CD4-positive, alpha-beta memory T cell (primary cell): Measurements from ENCODE around the gene ZC3H7B. TPM values are rescaled to one million over a fixed set of nuclear protein-coding genes. Genes with fewer than 3 reads are reported as not detected.

Experiments
- CTCF ChIA-PET: fragments of 350-600 bp; sonication (Branson Sonifier 250); formaldehyde crosslinking; loops from one replicate; lab custom pipeline; 2021; ENCODE audit warnings: inconsistent platforms; ENCODE audit not compliant: partially characterized antibody; lab: Charles Lee
- POLR2A ChIA-PET: fragments of 350-600 bp; sonication (Branson Sonifier 250); formaldehyde crosslinking; loops from one replicate; lab custom pipeline; 2021; ENCODE audit not compliant: partially characterized antibody; lab: Charles Lee
- DNase-seq, 5 donors: peaks; one replicate each; pipeline versions ENCODE4 v3.0.0 to v3.0.0-alpha.2; 2020 to 2022; ENCODE audit warnings: mixed read lengths in 1 of 5
- H3K27ac ChIP-seq: one replicate; pipeline ENCODE4 v1.7.0; 2013; ENCODE audit warnings: low read depth, low read length
- H3K27me3 ChIP-seq: 2 replicates; pipeline ENCODE4 v1.7.0; 2013; ENCODE audit warnings: mild to moderate bottlenecking, low read length, moderate library complexity; ENCODE audit not compliant: insufficient read depth
- H3K36me3 ChIP-seq: 2 replicates; pipeline ENCODE4 v1.7.0; 2013; ENCODE audit warnings: mild to moderate bottlenecking, low read length, moderate library complexity; ENCODE audit not compliant: insufficient read depth
- H3K4me1 ChIP-seq: 2 replicates; pipeline ENCODE4 v1.7.0; 2013; ENCODE audit warnings: mild to moderate bottlenecking, low read length, moderate library complexity; ENCODE audit not compliant: insufficient read depth
- H3K4me3 ChIP-seq, 2 donors: one replicate each; pipeline ENCODE4 v1.7.0; 2013; ENCODE audit warnings: low read length in 2 of 2, mild to moderate bottlenecking in 1 of 2
- H3K9me3 ChIP-seq, 2 donors: one replicate each; pipeline ENCODE4 v1.7.0; 2013; ENCODE audit warnings: low read length in 2 of 2, control low read depth in 1 of 2; ENCODE audit not compliant: control insufficient read depth in 1 of 2
- H3K27ac Mint-ChIP-seq, 7 donors: one replicate each; pipeline ENCODE4 v1.8.0; 2020 to 2021; ENCODE audit warnings: mixed read lengths in 7 of 7, mild to moderate bottlenecking in 6 of 7, inconsistent platforms in 3 of 7, moderate library complexity in 3 of 7
- H3K27me3 Mint-ChIP-seq, 2 donors: one replicate each; pipeline ENCODE4 v1.8.0; 2020 to 2021; ENCODE audit warnings: mixed read lengths in 2 of 2
- H3K36me3 Mint-ChIP-seq, 2 donors: one replicate each; pipeline ENCODE4 v1.8.0; 2020 to 2021; ENCODE audit warnings: mixed read lengths in 2 of 2, inconsistent platforms in 1 of 2, mild to moderate bottlenecking in 1 of 2
- H3K4me1 Mint-ChIP-seq, 4 donors: one replicate each; pipeline ENCODE4 v1.8.0; 2020 to 2021; ENCODE audit warnings: mixed read lengths in 4 of 4, mild to moderate bottlenecking in 1 of 4
- H3K4me3 Mint-ChIP-seq, 8 donors: one replicate each; pipeline ENCODE4 v1.8.0; 2020 to 2021; ENCODE audit warnings: mixed read lengths in 8 of 8, mild to moderate bottlenecking in 7 of 8, moderate library complexity in 6 of 8, inconsistent platforms in 3 of 8
- H3K9me3 Mint-ChIP-seq, 8 donors: one replicate each; pipeline ENCODE4 v1.8.0; 2020 to 2021; ENCODE audit warnings: mixed read lengths in 8 of 8, mild to moderate bottlenecking in 5 of 8, inconsistent platforms in 3 of 8, moderate library complexity in 1 of 8
- intact Hi-C: fragments of 100-400 bp; cut with micrococcal nuclease; formaldehyde crosslinking; loops from one replicate; pipeline ENCODE4 v1.15.1; 2023
- polyA plus RNA-seq, 2 donors: library from polyadenylated mRNA; unstranded; fragments of 300-500 nt; fragmentation: Illumina TruSeq; gene quantifications; one replicate each; pipeline ENCODE4 v1.2.3, GENCODE V29; 2021
- total RNA-seq, 2 experiments: library from RNA; stranded (reverse); gene quantifications; one replicate each; pipeline ENCODE4 v1.2.3, GENCODE V29; 2021

Gene ZC3H7B
- total and polyA plus RNA-seq, 4 experiments from 2014 or later, result 0.20 to 40.3 (median 20.5) TPM

GRCh38 chr22:41387341-41387740 lies 86.0 kb downstream of the ZC3H7B start:
- Histone ChIP-seq H3K27me3 (no peaks in the 10 kb centered on the region), H3K4me1 (peaks cover 12% of the 10 kb centered on the region), H3K4me3 (no peak overlapping the region), H3K9me3 (no peaks in the 10 kb centered on the region), H3K27ac (no peak overlapping the region), H3K36me3 (peaks cover 6% of the 10 kb centered on the region)
- ChIA-PET CTCF (no interaction called here), POLR2A (interaction anchor here (1.2 kb wide), 1 partner anchor 25 kb away, joined by 4 read pairs; no protein-coding TSS in a partner anchor)
- Mint-ChIP-seq H3K27me3 (no peaks in the 10 kb centered on the region), H3K4me1 (peaks cover 13 to 25% (median 17%) of the 10 kb centered on the region in 4 donors), H3K9me3 (peaks cover 0 to 2% (median 0%) of the 10 kb centered on the region in 8 donors), H3K27ac (no peak overlapping the region), H3K36me3 (peaks cover 14 to 22% of the 10 kb centered on the region in 2 donors), H3K4me3 (no peak overlapping the region)
- intact Hi-C loops, result no loop called here
- DNase-seq, result no peak

GRCh38 chr22:41394012-41394356 lies 92.7 kb downstream of the ZC3H7B start:
- peak overlapping the region in 1 of 7 donors; percentile 30 for H3K27ac Mint-ChIP-seq
- Histone ChIP-seq H3K27me3 (no peaks in the 10 kb centered on the region), H3K9me3 (no peaks in the 10 kb centered on the region), H3K27ac (no peak overlapping the region), H3K4me3 (no peak overlapping the region), H3K36me3 (peaks cover 37% of the 10 kb centered on the region), H3K4me1 (no peaks in the 10 kb centered on the region)
- ChIA-PET POLR2A (no interaction called here), CTCF (interaction anchor here (1.3 kb wide), 1 partner anchor 133 kb away, joined by 3 read pairs; no protein-coding TSS in a partner anchor)
- H3K36me3 Mint-ChIP-seq, result peaks cover 25 to 52% of the 10 kb centered on the region in 2 donors
- DNase-seq, result no peak
- H3K9me3 Mint-ChIP-seq, result no peaks in the 10 kb centered on the region
- no peaks in the 10 kb centered on the region for H3K27me3 Mint-ChIP-seq
- H3K4me1 Mint-ChIP-seq, result peaks cover 0 to 4% (median 2%) of the 10 kb centered on the region in 4 donors
- H3K4me3 Mint-ChIP-seq, result no peak overlapping the region
- intact Hi-C loops, result no loop called here

DNA sequence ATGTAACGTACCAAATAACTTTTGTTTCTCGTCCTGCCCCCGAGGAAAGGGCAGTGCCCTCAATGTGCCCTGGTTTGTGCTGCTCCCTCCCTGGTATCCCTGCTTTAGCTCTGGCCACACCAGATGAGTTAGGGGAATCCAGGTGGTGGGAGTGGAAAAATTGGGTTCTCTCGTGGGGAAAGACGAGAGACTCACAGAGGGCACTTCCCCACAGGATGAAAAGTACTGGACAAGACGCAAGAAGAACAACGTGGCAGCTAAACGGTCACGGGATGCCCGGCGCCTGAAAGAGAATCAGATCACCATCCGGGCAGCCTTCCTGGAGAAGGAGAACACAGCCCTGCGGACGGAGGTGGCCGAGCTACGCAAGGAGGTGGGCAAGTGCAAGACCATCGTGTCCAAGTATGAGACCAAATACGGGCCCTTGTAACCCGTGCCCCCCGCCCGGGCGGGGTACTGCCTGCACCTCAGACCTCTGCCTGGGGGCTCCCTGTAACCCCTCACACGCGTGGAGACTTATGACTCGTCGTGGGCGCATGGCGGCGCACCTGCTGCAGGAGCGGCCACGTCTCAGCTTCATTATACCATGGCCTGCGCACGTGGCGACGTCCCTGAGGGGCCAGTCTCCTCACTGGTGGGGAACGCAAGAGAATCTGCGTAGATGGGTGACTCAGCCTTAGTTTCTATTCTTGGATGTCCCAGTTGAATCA lies 94.4 kb downstream of the ZC3H7B start:
- Histone ChIP-seq H3K27ac (no peak overlapping the region), H3K36me3 (peaks cover 36% of the 10 kb centered on the region), H3K4me3 (no peak overlapping the region), H3K4me1 (no peaks in the 10 kb centered on the region), H3K27me3 (no peaks in the 10 kb centered on the region), H3K9me3 (no peaks in the 10 kb centered on the region)
- POLR2A ChIA-PET, result no interaction called here
- Mint-ChIP-seq H3K9me3 (no peaks in the 10 kb centered on the region), H3K27ac (no peak overlapping the region), H3K4me3 (no peak overlapping the region), H3K36me3 (peaks cover 19 to 44% of the 10 kb centered on the region in 2 donors), H3K27me3 (no peaks in the 10 kb centered on the region), H3K4me1 (peaks cover 0 to 3% (median under 1%) of the 10 kb centered on the region in 4 donors)
- intact Hi-C loops, result no loop called here
- CTCF ChIA-PET, result no interaction called here
- DNase-seq, result no peak

- H3K36me3 ChIP-seq, result peaks cover 32% of the 10 kb centered on the region
- no peak overlapping the region for H3K4me3 ChIP-seq
- H3K27ac ChIP-seq, result no peak overlapping the region
- Mint-ChIP-seq H3K4me3 (no peak overlapping the region), H3K4me1 (no peaks in the 10 kb centered on the region), H3K36me3 (peaks cover 15 to 37% of the 10 kb centered on the region in 2 donors), H3K27ac (peak overlapping the region in 2 of 7 donors; percentile 27 to 64), H3K27me3 (no peaks in the 10 kb centered on the region), H3K9me3 (no peaks in the 10 kb centered on the region)
- intact Hi-C loops, result no loop called here
- no peak for DNase-seq
- no peaks in the 10 kb centered on the region for H3K27me3 ChIP-seq
- POLR2A ChIA-PET, result interaction anchor here (0.5 to 1.2 kb wide), 2 partner anchors 16 to 155 kb away, joined by 4 to 5 read pairs; partner anchors contain the start of gene TEF
- no peaks in the 10 kb centered on the region for H3K9me3 ChIP-seq
- CTCF ChIA-PET, result interaction anchor here (1.5 kb wide), 1 partner anchor 121 kb away, joined by 4 read pairs; no protein-coding TSS in a partner anchor
- H3K4me1 ChIP-seq, result no peaks in the 10 kb centered on the region
Measured at GRCh38 chr22:41397143-41397811, 96.0 kb downstream of the ZC3H7B start.

- ChIA-PET POLR2A (interaction anchor here (0.7 to 1.2 kb wide), 3 partner anchors 10 to 97 kb away, joined by 3 to 5 read pairs (median 3); partner anchors contain the start of genes TEF and ZC3H7B), CTCF (interaction anchor here (0.9 to 1.4 kb wide), 2 partner anchors 116 to 119 kb away, joined by 3 to 4 read pairs; no protein-coding TSS in a partner anchor)
- no peak for DNase-seq
- Mint-ChIP-seq H3K4me3 (no peak overlapping the region), H3K36me3 (peaks cover 15 to 35% of the 10 kb centered on the region in 2 donors), H3K9me3 (no peaks in the 10 kb centered on the region), H3K27me3 (no peaks in the 10 kb centered on the region), H3K4me1 (peaks cover 3 to 5% (median 5%) of the 10 kb centered on the region in 4 donors), H3K27ac (no peak overlapping the region)
- peaks cover 31% of the 10 kb centered on the region for H3K36me3 ChIP-seq
- H3K4me1 ChIP-seq, result peaks cover 5% of the 10 kb centered on the region
- H3K9me3 ChIP-seq, result no peaks in the 10 kb centered on the region
- H3K27ac ChIP-seq, result no peak overlapping the region
- intact Hi-C loops, result no loop called here
- no peak overlapping the region for H3K4me3 ChIP-seq
- no peaks in the 10 kb centered on the region for H3K27me3 ChIP-seq
Measured at GRCh38 chr22:41398921-41399320, 97.6 kb downstream of the ZC3H7B start.

DNA sequence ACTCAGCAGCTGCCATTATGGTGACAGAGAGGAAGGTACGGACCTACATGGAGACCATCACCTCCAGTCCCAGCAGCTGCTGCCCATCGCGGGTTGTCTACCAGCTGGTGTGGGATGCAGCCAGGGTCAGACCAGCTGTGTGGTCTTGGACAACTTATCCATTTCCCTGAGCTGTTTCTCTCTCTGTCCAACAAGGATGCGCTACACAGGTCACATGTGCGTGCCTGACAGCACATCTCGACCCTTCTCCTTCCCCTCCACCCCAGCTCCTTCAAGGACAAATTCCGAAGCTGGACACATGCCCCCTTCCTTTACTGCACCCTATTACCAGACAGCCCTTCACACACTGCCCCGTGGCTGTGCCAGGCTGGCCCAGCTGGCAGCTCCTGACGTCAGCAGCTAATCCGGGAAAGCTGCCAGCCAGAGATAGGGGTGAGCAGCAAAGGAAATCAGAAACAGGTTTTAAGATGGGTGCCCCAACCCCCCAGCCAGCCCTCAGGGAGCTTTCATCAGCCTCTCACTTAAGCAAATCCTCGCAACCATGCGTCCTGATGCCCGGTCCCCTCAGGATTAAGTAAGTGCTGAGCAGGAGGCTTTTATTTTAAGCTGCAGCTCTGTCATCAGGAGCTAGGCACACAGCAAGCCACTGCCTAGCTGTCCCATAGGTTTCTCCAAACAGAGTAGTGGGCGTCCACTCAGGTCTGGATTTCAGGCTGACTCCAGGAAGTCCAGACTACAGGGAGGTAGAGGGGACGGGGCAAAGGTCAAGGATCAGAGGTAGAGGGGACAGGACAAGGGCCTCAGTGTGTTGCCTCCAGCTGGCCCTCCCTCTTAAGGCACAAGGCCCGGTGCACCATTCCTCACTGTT lies 100.7 kb downstream of the ZC3H7B start:
- intact Hi-C loops, result loop anchor here (5.0 kb wide), 1 partner anchor 195 kb away; no protein-coding TSS in a partner anchor
- ChIA-PET CTCF (interaction anchor here (1.1 to 7.6 kb wide), 17 partner anchors 10 to 195 kb away, joined by 3 to 136 read pairs (median 11); partner anchors contain the start of genes ACO2 and PHF5A), POLR2A (no interaction called here)
- Histone ChIP-seq H3K36me3 (peaks cover 3% of the 10 kb centered on the region), H3K27ac (no peak overlapping the region), H3K4me1 (peaks cover 12% of the 10 kb centered on the region), H3K27me3 (no peaks in the 10 kb centered on the region), H3K4me3 (no peak overlapping the region), H3K9me3 (no peaks in the 10 kb centered on the region)
- H3K36me3 Mint-ChIP-seq, result peaks cover 4 to 9% of the 10 kb centered on the region in 2 donors
- no peak for DNase-seq
- peaks cover 3 to 7% (median 6%) of the 10 kb centered on the region in 4 donors for H3K4me1 Mint-ChIP-seq
- H3K4me3 Mint-ChIP-seq, result no peak overlapping the region
- H3K27me3 Mint-ChIP-seq, result no peaks in the 10 kb centered on the region
- H3K9me3 Mint-ChIP-seq, result no peaks in the 10 kb centered on the region
- peak overlapping the region in 1 of 7 donors; percentile 54 for H3K27ac Mint-ChIP-seq
